Fibroblast of gingiva (primary cell): ENCODE measurements around the gene FXYD1.
"Not testable (repeated sequence)": the region's sequence is repeated elsewhere in the genome, so short reads cannot be mapped to it uniquely, and the experiment has no call there.

Source experiments
- DNase-seq: peaks from one replicate; pipeline ENCODE4 v3.0.0-alpha.2; 2011; ENCODE audit warnings: low read depth

Gene FXYD1

GRCh38 chr19:35138305-35138892, at the start of gene FXYD1:
Gene FXYD1, plus strand, starts transcription at chr19:35138824. Its CDS starts 1,256 bp downstream, at chr19:35140080.
- DNase-seq = no peak

DNA sequence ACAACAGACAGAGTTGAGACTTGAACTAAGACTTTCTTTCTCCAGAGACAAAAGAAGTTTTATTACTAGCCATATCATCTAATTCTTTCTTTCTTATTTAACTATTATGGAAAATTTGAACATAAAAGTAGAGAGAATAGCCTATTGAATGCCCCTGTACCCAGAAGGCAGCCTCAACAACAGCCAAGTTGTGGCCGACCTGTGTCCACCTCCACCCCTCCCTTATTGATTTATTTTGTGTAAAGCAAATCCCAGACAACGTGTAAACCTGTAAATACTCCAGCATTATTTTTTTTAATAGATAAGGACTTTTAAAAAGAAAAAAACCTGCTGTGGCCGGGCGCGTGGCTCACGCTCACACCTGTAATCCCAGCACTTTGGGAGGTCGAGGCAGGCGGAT, 49.1 kb upstream of the FXYD1 start:
- no peak for DNase-seq

DNA sequence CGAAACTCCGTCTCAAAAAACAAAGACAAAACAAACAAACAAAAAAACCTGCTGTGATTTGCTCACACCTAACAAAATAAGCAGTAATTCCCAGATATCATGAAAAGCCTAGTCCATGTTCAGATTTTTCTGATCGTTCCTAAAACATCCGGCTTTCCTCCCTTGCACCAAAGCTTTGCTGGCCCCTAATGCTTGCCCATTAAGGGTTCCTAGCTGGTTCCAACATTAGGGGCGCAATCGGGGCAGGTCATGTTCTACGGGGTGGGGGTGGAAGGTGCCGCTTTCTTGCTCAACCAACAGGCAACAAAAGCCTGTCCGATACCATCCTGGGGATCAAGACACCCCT, 48.5 kb upstream of the FXYD1 start:
- no peak for DNase-seq

DNA sequence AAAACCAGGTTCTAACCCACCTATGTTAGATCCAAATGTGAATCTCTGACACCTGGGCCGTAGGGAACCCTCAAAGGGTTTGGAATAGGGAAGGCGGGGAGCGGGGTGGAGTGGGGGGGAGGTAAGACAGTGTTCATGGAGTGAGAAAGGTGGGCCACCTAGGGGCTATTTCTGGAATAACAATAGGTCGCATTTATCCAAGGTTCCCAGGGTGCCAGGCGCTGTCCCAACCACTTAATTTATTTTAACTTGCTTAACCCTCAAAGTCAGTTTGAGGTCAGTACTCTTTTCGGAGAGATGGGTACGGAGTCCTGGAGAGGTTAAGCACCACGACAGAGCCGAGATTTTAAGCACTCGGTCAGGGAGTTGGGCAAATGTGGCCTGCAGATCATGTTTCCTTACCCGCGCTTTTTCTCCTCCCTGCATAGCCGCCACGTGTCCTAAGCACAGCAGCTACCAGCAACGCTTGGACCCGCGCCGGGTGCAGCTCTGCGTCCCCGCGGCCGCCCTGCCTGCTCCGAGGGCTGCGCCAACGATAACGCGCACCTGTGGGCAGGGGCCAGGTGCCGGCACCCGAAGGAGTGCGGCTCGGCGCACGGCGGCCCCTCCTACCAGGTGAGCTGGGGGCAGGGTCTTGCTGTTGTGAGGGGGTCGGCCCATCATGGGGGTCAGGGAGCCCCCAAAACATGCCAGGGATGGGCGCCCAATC, 48.0 kb upstream of the FXYD1 start:
- DNase-seq = peak; percentile 42

- DNase-seq = no peak
These were observed 45.2 kb upstream of the FXYD1 start for GRCh38 chr19:35093430-35093829.

- DNase-seq = no peak
These were observed 44.5 kb upstream of the FXYD1 start for GRCh38 chr19:35093941-35094647.

DNA sequence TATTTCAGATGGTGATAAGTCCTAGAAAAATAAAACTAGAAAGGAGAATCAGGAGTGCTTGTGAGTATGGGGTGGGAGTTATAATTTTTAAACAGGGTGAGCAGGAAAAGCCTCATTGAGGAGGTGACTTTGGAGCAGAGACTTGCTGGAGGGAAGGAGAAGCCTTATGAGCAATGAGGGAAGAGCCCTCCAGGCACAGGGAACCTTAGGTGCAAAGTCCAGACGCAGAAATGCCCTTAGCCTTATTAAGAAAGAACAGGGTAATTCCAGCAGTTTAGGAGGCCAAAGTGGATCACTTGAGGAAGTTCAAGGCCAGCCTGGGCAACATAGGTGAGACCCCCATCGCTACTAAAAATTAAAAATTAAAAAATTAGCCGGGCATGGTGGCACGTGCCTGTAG, 44.0 kb upstream of the FXYD1 start:
- DNase-seq = no peak

DNA sequence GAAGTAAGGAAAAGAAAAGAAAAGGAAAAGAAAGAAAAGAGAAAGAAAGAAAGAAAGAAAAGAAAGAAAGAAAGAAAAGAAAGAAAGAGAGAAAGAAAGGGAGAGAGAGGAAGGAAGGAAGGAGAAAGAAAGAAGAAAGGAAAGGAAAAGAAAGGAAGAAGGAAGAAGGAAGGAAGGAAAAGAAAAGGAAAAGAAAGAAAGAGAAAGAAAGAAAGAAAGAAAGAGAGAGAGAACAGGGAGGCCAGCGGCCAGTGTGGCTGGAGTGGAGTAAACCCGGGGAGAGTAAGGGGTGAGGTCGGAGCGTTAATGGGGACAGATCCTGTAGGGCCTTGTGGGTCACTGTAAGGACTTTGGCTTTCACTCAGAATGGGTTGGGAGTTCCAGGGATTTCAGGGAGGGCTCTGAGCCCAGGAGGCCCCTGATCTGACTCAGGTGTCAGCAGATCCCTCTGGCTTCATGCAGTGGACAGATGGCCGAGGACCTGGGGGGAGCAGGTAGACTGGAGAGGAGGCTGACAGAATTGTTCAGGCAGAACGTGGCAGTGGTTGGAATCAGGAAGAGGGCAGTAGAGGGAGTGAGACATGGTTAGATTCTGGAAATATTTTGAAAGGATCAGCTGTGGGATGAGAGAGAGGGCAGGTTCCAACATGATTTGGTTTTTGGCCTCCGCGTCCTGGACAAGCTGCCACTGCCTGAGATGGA, 42.8 kb upstream of the FXYD1 start:
- no peak for DNase-seq

GRCh38 chr19:35098413-35099049, 40.1 kb upstream of the FXYD1 start:
- DNase-seq = no peak

- DNase-seq = no peak
These were observed 39.3 kb upstream of the FXYD1 start for GRCh38 chr19:35099155-35099896.

GRCh38 chr19:35099897-35100275, 38.7 kb upstream of the FXYD1 start:
- DNase-seq = no peak

GRCh38 chr19:35100588-35101533, 37.8 kb upstream of the FXYD1 start:
- DNase-seq = no peak

DNA sequence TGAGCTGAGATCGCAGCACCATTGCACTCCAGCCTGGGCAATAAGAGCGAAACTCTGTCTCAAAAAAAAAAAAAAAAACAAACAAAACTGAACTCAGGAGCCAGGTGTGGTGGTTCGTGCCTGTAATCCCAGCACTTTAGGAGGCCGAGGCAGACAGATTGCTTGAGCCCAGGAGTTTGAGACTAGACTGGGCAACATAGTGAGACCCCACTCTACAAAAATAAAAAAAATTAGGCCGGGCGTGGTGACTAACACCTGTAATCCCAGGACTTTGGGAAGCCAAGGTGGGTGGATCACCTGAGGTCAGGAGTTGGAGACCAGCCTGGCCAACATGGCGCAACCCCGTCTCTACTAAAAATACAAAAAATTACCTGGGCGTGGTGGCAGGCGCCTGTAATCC, 36.7 kb upstream of the FXYD1 start:
- DNase-seq = not testable (repeated sequence)

DNA sequence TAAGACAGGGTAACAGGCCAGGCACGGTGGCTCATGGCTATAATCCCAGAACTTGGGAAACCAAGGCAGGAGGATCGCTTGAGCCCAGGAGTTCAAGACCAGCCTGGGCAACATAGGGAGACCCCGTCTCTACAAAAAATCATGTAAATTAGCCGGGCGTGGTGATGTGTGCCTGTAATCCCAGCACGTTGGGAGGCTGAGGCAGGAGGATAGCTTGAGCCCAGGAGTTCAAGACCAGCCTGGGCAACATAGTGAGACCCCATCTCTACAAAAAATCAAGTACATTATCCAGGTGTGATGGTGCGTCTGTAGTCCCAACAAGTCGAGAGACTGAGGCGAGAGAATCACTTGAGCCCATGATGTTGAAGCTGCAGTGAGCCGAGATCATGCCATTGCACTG, 35.0 kb upstream of the FXYD1 start:
- not testable (repeated sequence) for DNase-seq

- DNase-seq = no peak
These were observed 34.3 kb upstream of the FXYD1 start for GRCh38 chr19:35104361-35104760.

DNA sequence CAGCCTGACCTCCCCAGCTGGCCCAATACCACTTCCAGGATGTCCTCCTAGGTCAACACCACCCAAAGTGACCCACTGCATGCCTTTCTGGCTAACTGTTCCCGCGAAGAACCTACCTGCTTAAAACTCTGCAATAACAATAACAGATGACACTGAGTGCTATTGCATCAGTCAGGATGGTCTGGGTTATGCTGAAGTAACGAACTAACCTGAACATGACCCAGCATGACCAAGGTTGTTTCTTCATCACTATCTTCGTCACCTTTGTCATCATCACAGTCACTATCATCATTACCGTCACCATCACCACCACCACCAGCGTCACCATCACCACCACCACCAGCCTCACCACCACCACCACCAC, 33.6 kb upstream of the FXYD1 start:
- DNase-seq = no peak

GRCh38 chr19:35105411-35106290, 33.0 kb upstream of the FXYD1 start:
- DNase-seq = no peak

- no peak for DNase-seq
These were observed 32.4 kb upstream of the FXYD1 start for GRCh38 chr19:35106291-35106583.

DNA sequence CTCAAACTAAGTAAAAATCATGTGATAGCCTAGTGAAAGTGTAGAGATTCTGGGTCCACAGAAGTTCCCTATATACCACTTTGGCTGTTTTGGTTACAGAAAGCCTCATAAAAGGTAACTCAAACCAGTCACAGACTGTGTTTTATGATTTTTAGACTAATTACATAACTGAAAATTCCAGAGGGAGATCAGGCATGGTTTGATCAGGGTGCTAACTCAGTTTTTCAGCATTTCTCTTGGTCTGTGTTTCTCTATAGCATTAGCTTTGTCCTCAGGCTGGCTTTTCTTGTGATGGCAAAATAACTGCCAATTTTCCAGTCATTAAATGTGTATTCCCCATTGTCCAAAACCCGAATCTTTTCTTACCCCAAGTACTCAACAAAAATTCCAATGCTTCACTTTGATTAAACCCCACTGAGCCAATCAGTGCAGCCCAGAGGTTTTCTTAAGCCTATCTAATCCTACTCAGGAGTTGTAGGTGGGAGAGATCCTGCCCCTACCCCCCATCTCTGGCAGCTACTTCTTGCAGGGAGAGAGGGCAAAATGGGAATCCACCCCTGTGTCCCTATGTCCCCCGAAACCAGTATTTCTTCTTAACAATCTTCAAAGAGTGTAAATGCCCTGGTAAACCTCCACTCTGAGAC, 31.6 kb upstream of the FXYD1 start:
- no peak for DNase-seq
